ENCODE results near the gene STK32B. TPM values are rescaled to one million over a fixed set of nuclear protein-coding genes. Genes with fewer than 3 reads are reported as not detected.

Gene STK32B
- total and polyA plus RNA-seq, 2 of the 8 experiments (the other 6 are each of a cell fraction or from before 2014, with no cell fraction given), result 2.3 to 2.5 TPM

GRCh38 chr4:5100336-5100735 lies 49.1 kb downstream of the STK32B start:
- H4K8ac ChIP-seq (ENCODE audit: extremely low read depth, insufficient read depth, low read length), result no peak overlapping the region
- no peaks in the 10 kb centered on the region for H3K23me2 ChIP-seq (ENCODE audit: low read depth, low read length)
- H3K18ac ChIP-seq (ENCODE audit: extremely low read depth, low read length), result no peak overlapping the region
- ChIA-PET CTCF (ENCODE audit: partially characterized antibody) (no interaction called here), POLR2A (ENCODE audit: partially characterized antibody) (interaction anchor here (0.5 kb wide), 1 partner anchor 653 kb away, joined by 3 read pairs; no protein-coding TSS in a partner anchor)
- H2BK20ac ChIP-seq (ENCODE audit: low read length), result no peak overlapping the region
- H3K9ac ChIP-seq (replicated peaks in 1 of 4; ENCODE audit: extremely low read depth in 1 of 4, low read depth in 3 of 4, low read length in 3 of 4), result no peak overlapping the region
- no peak overlapping the region for H4K5ac ChIP-seq (ENCODE audit: insufficient read length, low read depth, low read length)
- no peak overlapping the region for H3K23ac ChIP-seq (ENCODE audit: insufficient read length)
- no peak for TF ChIP-seq SRF (IDR thresholded peaks at IDR 0.05; ENCODE audit: low read depth, low read length)
- TF ChIP-seq SIRT6 (IDR thresholded peaks at IDR 0.05; ENCODE audit: low read length), result no peak
- TF ChIP-seq ATF2 (IDR thresholded peaks at IDR 0.05; ENCODE audit: low read length), result no peak
- no peak for TF ChIP-seq USF2 (IDR thresholded peaks at IDR 0.05; ENCODE audit: low read length)
- TF ChIP-seq CHD1 (IDR thresholded peaks at IDR 0.05; ENCODE audit: low read depth, low read length), result no peak
- no peak for TF ChIP-seq TAF1 (IDR thresholded peaks at IDR 0.05; ENCODE audit: low read depth, low read length)
- TF ChIP-seq PHF8 (conservative IDR thresholded peaks at IDR 0.05; ENCODE audit: low read depth, low read length), result no peak
- no peak for TF ChIP-seq RNF2 (IDR thresholded peaks at IDR 0.05; ENCODE audit: borderline replicate concordance, low read depth, low read length, missing control alignments, poor library complexity, severe bottlenecking)
- TF ChIP-seq EGR1 (IDR thresholded peaks at IDR 0.05; ENCODE audit: borderline replicate concordance, low read depth, low read length), result no peak
- TF ChIP-seq TCF12 (IDR thresholded peaks at IDR 0.05; ENCODE audit: low read depth, low read length), result no peak
- TF ChIP-seq MAFK (IDR thresholded peaks at IDR 0.05; ENCODE audit: low read depth, low read length), result no peak
- H2BK15ac ChIP-seq (ENCODE audit: low read length), result no peak overlapping the region
- H3K4me2 ChIP-seq (ENCODE audit: insufficient read depth in 1 of 2, low read depth in 2 of 2, low read length in 2 of 2), result no peak overlapping the region
- FAIRE-seq (no peak), DNase-seq (ENCODE audit: low read depth in 1 of 2, low spot score in 2 of 2) (no peak)
- no peaks in the 10 kb centered on the region; a peak in 1 of 7 replicates for H3K27me3 ChIP-seq (replicated peaks in 1 of 4; ENCODE audit: control insufficient read depth in 3 of 4, extremely low read depth in 1 of 4, insufficient read depth in 3 of 4, low read length in 3 of 4)
- H3K4me3 ChIP-seq (ENCODE audit: extremely low read depth in 1 of 4, insufficient read depth in 2 of 4, low read depth in 3 of 4, low read length in 4 of 4), result no peak overlapping the region
- H3K56ac ChIP-seq (replicated peaks; ENCODE audit: insufficient read length, low read depth, low read length), result no peak overlapping the region
- H3K79me1 ChIP-seq (ENCODE audit: low read depth, low read length), result no peaks in the 10 kb centered on the region
- H3K27ac ChIP-seq (ENCODE audit: low read depth, low read length), result no peak overlapping the region
- H2BK12ac ChIP-seq (ENCODE audit: low read depth, low read length), result no peak overlapping the region
- no peaks in the 10 kb centered on the region for H4K20me1 ChIP-seq (replicated peaks in 1 of 2; ENCODE audit: control insufficient read depth in 1 of 2, insufficient read depth in 2 of 2, low read length in 2 of 2)
- H3K4me1 ChIP-seq (replicated peaks in 1 of 4; ENCODE audit: control insufficient read depth in 3 of 4, insufficient read depth in 4 of 4, low read length in 3 of 4), result peaks cover 0 to 3% (median 0%) of the 10 kb centered on the region in 4 experiments; a peak in 1 of 7 replicates
- H2BK120ac ChIP-seq (replicated peaks; ENCODE audit: low read depth, low read length), result no peak overlapping the region
- 0 out of 4 replicates have a peak, but pooled peaks cover 0 to 4% of the 10 kb centered on the region in 2 experiments for H3K9me3 ChIP-seq (ENCODE audit: insufficient read depth in 2 of 2, low read depth in 1 of 2, low read length in 1 of 2)
- no peak overlapping the region for H3K14ac ChIP-seq (ENCODE audit: insufficient read length)
- no peak overlapping the region for H3K4ac ChIP-seq (replicated peaks; ENCODE audit: insufficient read length, low read depth, low read length)
- no peaks in the 10 kb centered on the region for H3K36me3 ChIP-seq (ENCODE audit: control insufficient read depth in 2 of 4, insufficient read depth in 4 of 4, low read length in 3 of 4)
- H2BK5ac ChIP-seq (ENCODE audit: low read depth, low read length), result no peak overlapping the region
- no peak overlapping the region for H4K91ac ChIP-seq (replicated peaks; ENCODE audit: insufficient read length, low read length)
- H3K79me2 ChIP-seq (ENCODE audit: control insufficient read depth in 1 of 2, insufficient read depth in 2 of 2, low read length in 2 of 2), result no peaks in the 10 kb centered on the region
- no peak overlapping the region for H2AK5ac ChIP-seq (ENCODE audit: low read depth, low read length)
- no peak overlapping the region for H2AFZ ChIP-seq (ENCODE audit: low read length)

Data from H1 (cell line).